H1 (cell line): ENCODE results near the gene NOXO1.

Source experiments
- CBX5 ChIP-seq: fragments of 300-800, 300-1000 bp; sonication (generic); IDR thresholded peaks from 2 replicates; pipeline ENCODE4 v1.7.1; 2016; ENCODE audit warnings: antibody characterized with exemption, low read length, low read depth
- CHD2 ChIP-seq: IDR thresholded peaks from 2 replicates; pipeline ENCODE4 v1.6.1; 2012; ENCODE audit warnings: low read length, improper control_type of control experiment
- CTCF ChIP-seq, 3 experiments: IDR thresholded peaks; 1 replicate in 2 of 3; 2 replicates in 1 of 3; pipeline versions ENCODE4 v1.5.1 to v1.6.1; 2011; ENCODE audit warnings: low read length in 3 of 3, mild to moderate bottlenecking in 3 of 3, inconsistent platforms in 2 of 3, low read depth in 1 of 3, moderate library complexity in 1 of 3; ENCODE audit not compliant: insufficient read depth in 1 of 3; ENCODE audit errors: control extremely low read depth in 1 of 3
- EZH2 ChIP-seq: fragments of 200-600 bp; sonication (generic); IDR thresholded peaks from 2 replicates; pipeline ENCODE4 v1.7.1; 2012; ENCODE audit warnings: low read depth, mild to moderate bottlenecking, moderate library complexity, low read length, inconsistent platforms; ENCODE audit not compliant: severe bottlenecking
- HDAC6 ChIP-seq: IDR thresholded peaks from one replicate; pipeline ENCODE4 v1.7.1; 2012; ENCODE audit warnings: low read depth, mild to moderate bottlenecking, inconsistent platforms, low read length, moderate library complexity
- KDM4A ChIP-seq: IDR thresholded peaks from one replicate; pipeline ENCODE4 v1.7.1; 2012; ENCODE audit warnings: low read depth, mild to moderate bottlenecking, moderate library complexity, low read length, inconsistent platforms; ENCODE audit not compliant: severe bottlenecking
- PHF8 ChIP-seq: fragments of 200-600 bp; sonication (generic); conservative IDR thresholded peaks from 2 replicates; pipeline ENCODE4 v1.7.1; 2012; ENCODE audit warnings: low read depth, mild to moderate bottlenecking, inconsistent platforms, low read length, moderate library complexity
- POLR2A ChIP-seq, 2 experiments: IDR thresholded peaks; 1 replicate in 1 of 2; 2 replicates in 1 of 2; pipeline ENCODE4 v1.6.1; 2011; ENCODE audit warnings: low read depth in 2 of 2, low read length in 2 of 2, mild to moderate bottlenecking in 2 of 2; ENCODE audit errors: control extremely low read depth in 1 of 2
- POLR2AphosphoS5 ChIP-seq: IDR thresholded peaks from 2 replicates; pipeline ENCODE4 v1.6.1; 2011; ENCODE audit warnings: low read depth, low read length
- TCF12 ChIP-seq: IDR thresholded peaks from 2 replicates; pipeline ENCODE4 v1.6.1; 2011; ENCODE audit warnings: low read depth, mild to moderate bottlenecking, low read length
- TEAD4 ChIP-seq: IDR thresholded peaks from 2 replicates; pipeline ENCODE4 v1.6.1; 2012; ENCODE audit warnings: low read depth, low read length, inconsistent platforms, mixed read lengths
- TF ChIP-seq, protein P1 (sequence below): IDR thresholded peaks from 2 replicates; pipeline ENCODE4 v1.6.1; 2012; ENCODE audit warnings: inconsistent platforms

DNA sequence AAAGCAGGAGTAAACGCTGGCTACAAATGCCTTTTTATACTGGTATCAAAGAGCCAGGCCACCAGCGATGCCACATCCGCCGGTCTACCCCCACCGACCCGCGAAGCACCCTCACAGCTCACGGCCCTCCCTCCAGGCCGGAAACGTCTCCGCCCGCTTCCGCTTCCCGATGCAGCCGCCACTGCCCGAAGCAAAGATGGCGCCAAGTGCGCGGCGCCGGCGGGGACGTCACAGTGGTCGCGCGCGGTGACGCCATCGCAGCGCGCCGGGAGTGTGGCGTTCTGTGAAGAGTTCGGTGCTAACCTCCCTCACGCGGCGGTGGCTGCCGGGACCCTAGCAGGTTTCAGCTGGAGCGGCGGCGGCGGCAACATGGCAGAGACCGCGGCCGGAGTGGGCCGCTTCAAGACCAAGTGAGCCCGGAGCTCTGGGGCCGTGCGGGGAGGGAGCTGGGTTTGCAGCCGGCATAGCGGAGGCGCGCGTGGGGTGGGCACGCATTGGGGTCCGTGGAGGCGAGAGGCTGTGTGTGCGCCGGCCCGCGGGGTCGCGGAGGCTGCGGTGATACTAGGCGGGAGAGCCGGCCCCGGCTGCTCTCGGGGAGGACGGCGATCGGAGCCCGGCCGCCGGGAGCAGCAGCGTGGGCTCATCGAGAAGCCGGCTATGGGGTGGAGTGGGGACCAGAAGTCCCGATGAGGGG, 9.3 kb downstream of the NOXO1 start, which contains the start of gene TBL3:
- TF ChIP-seq, protein P1, sequence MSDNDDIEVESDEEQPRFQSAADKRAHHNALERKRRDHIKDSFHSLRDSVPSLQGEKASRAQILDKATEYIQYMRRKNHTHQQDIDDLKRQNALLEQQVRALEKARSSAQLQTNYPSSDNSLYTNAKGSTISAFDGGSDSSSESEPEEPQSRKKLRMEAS = peak; percentile 84
- TF ChIP-seq POLR2A (IDR thresholded peaks at IDR 0.05; ENCODE audit: control extremely low read depth in 1 of 2, low read depth in 2 of 2, low read length in 2 of 2) = peak in 1 of 2 experiments; percentile 54; a peak in 1 of 3 replicates
- TF ChIP-seq CTCF (IDR thresholded peaks at IDR 0.05; ENCODE audit: control extremely low read depth in 1 of 3, insufficient read depth in 1 of 3, low read depth in 1 of 3, low read length in 3 of 3) = 0 out of 4 replicates have a peak, but pooled peaks of 1 of the 3 experiments have one; percentile 14
- no peak for TF ChIP-seq HDAC6
- peak; percentile 82 for TF ChIP-seq PHF8
- TF ChIP-seq TEAD4 = 0 out of 2 replicates have a peak, but pooled peaks have one; percentile 7
- peak; percentile 74 for TF ChIP-seq CHD2
- TF ChIP-seq CBX5 = no peak
- peak; percentile 100 for TF ChIP-seq KDM4A
- no peak for TF ChIP-seq EZH2
- 0 out of 2 replicates have a peak, but pooled peaks have one; percentile 57 for TF ChIP-seq TCF12
- peak; percentile 90 for TF ChIP-seq POLR2AphosphoS5
